Chondrocyte (in vitro differentiated cells): ENCODE data around the gene TFDP1. TPM values are rescaled to one million over a fixed set of nuclear protein-coding genes. Genes with fewer than 3 reads are reported as not detected.

Experiments
- DNase-seq: peaks from one replicate; pipeline ENCODE4 v3.0.0; 2021; ENCODE audit warnings: mixed read lengths, low spot score
- H3K27ac Mint-ChIP-seq: one replicate; pipeline ENCODE4 v1.8.0; 2021; ENCODE audit warnings: mild to moderate bottlenecking, moderate library complexity, mixed read lengths; ENCODE audit not compliant: unreplicated experiment
- H3K27me3 Mint-ChIP-seq: 2 replicates; pipeline ENCODE4 v1.8.0; 2021; ENCODE audit warnings: low read depth, mixed read lengths
- H3K36me3 Mint-ChIP-seq: 2 replicates; pipeline ENCODE4 v1.8.0; 2021; ENCODE audit warnings: low read depth, mixed read lengths
- H3K4me1 Mint-ChIP-seq: 2 replicates; pipeline ENCODE4 v1.8.0; 2021; ENCODE audit warnings: low read depth, mild to moderate bottlenecking, mixed read lengths
- H3K4me3 Mint-ChIP-seq: one replicate; pipeline ENCODE4 v1.8.0; 2021; ENCODE audit warnings: mild to moderate bottlenecking, moderate library complexity, mixed read lengths; ENCODE audit not compliant: unreplicated experiment
- H3K9me3 Mint-ChIP-seq: 2 replicates; pipeline ENCODE4 v1.8.0; 2021; ENCODE audit warnings: low read depth, mixed read lengths
- CTCF ChIP-seq: fragments of 200-600 bp; sonication (generic); IDR thresholded peaks from 2 replicates; pipeline ENCODE4 v1.5.0; 2021; ENCODE audit warnings: antibody characterized with exemption, mild to moderate bottlenecking, moderate library complexity
- total RNA-seq: library from RNA; stranded (reverse); gene quantifications from 3 replicates; pipeline ENCODE4 v1.2.1, GENCODE V29; 2021

TFDP1 gene
- total RNA-seq, 1 donor from 2014 or later: 54.3 TPM

- DNase-seq: no peak
- Mint-ChIP-seq H3K4me1 (peaks cover 18% of the 10 kb centered on the region), H3K27me3 (no peaks in the 10 kb centered on the region), H3K27ac (no peak overlapping the region), H3K9me3 (no peaks in the 10 kb centered on the region), H3K4me3 (no peak overlapping the region), H3K36me3 (peaks cover 14% of the 10 kb centered on the region)
- TF ChIP-seq CTCF: no peak
These were observed 29.3 kb downstream of the TFDP1 start for GRCh38 chr13:113613789-113614379.

GRCh38 chr13:113616281-113616906 is 31.8 kb downstream of the TFDP1 start:
- H3K9me3 Mint-ChIP-seq: no peaks in the 10 kb centered on the region
- peaks cover 18% of the 10 kb centered on the region for H3K4me1 Mint-ChIP-seq
- DNase-seq: peak; percentile 47
- no peak overlapping the region for H3K27ac Mint-ChIP-seq
- no peak for TF ChIP-seq CTCF
- no peaks in the 10 kb centered on the region for H3K27me3 Mint-ChIP-seq
- H3K4me3 Mint-ChIP-seq: no peak overlapping the region
- H3K36me3 Mint-ChIP-seq: peaks cover 5% of the 10 kb centered on the region

- no peak for TF ChIP-seq CTCF
- Mint-ChIP-seq H3K27me3 (no peaks in the 10 kb centered on the region), H3K4me1 (peaks cover 18% of the 10 kb centered on the region), H3K4me3 (no peak overlapping the region), H3K9me3 (no peaks in the 10 kb centered on the region), H3K36me3 (peaks cover 5% of the 10 kb centered on the region), H3K27ac (peak overlapping the region; percentile 69)
- DNase-seq: peak; percentile 51
These were observed 32.6 kb downstream of the TFDP1 start for GRCh38 chr13:113616991-113617749.

- no peaks in the 10 kb centered on the region for H3K9me3 Mint-ChIP-seq
- H3K36me3 Mint-ChIP-seq: peaks cover 7% of the 10 kb centered on the region
- no peak for TF ChIP-seq CTCF
- H3K27me3 Mint-ChIP-seq: no peaks in the 10 kb centered on the region
- DNase-seq: no peak
- H3K4me3 Mint-ChIP-seq: no peak overlapping the region
- peaks cover 18% of the 10 kb centered on the region for H3K4me1 Mint-ChIP-seq
- peak overlapping the region; percentile 55 for H3K27ac Mint-ChIP-seq
These were observed 33.4 kb downstream of the TFDP1 start for GRCh38 chr13:113617961-113618360.

GRCh38 chr13:113618455-113618854 is 33.9 kb downstream of the TFDP1 start:
- DNase-seq: peak; percentile 61
- no peaks in the 10 kb centered on the region for H3K9me3 Mint-ChIP-seq
- no peaks in the 10 kb centered on the region for H3K27me3 Mint-ChIP-seq
- peak overlapping the region; percentile 55 for H3K27ac Mint-ChIP-seq
- peaks cover 18% of the 10 kb centered on the region for H3K4me1 Mint-ChIP-seq
- no peak for TF ChIP-seq CTCF
- H3K36me3 Mint-ChIP-seq: peaks cover 9% of the 10 kb centered on the region
- H3K4me3 Mint-ChIP-seq: no peak overlapping the region
